Activated CD4-positive, alpha-beta T cell treated with anti-CD3 and anti-CD28 coated beads for 48 hours (primary cell): ENCODE results near the gene ZBTB5.
A peak's percentile ranks its signal among the peaks of the same experiment; 100 is the strongest.
"Not testable (repeated sequence)": the region's sequence is repeated elsewhere in the genome, so short reads cannot be mapped to it uniquely, and the experiment has no call there.

Source experiments
- DNase-seq: peaks from one replicate; pipeline ENCODE4 v3.0.0-alpha.2; 2020

Gene ZBTB5

DNA sequence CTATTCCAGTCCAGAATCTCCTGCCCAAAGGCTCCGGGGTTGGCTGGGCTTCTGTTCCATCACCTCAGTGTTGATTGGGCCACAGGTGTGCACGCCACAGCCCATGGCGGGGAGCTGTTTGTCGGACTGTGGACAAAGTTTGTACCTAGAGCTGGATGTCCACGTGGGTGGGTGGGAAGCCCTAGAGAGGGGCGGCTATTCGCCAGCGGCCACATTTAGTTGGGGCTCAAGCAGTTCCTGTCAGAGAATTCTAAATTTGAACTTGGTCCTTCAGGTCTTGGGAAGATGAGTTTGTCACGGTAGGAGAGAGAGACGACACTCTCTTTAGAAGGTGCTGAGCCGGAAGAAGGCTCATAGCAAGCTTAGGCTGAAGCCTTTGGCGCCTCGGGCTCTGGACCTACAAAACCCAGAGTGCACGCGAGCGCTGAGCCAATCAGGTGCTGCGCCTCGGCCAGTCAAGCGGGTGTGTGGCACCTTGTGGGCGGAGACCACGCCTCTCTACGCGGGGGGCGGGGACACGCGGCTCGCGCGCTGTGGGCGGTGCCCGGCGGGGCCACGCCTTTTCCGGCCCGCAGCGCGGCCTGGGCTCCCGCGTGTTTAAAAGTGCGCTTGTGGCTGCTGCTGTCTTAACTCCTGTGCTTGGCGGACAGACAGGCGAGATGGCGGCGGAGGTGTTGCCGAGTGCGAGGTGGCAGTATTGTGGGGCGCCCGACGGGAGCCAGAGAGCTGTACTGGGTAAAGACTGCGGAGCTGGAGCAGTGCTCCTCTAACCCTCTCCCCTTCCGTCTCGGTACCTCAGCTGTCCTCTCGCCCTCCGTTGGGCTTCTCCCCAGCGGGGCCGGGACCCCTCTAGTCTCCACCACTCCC lies 20.4 kb upstream of the ZBTB5 start, which contains the start of gene POLR1E:
TSS of gene POLR1E (plus strand) at position 560 of the 867 bp plus-strand sequence. CDS start at position 660, 100 bp downstream.
- peak; percentile 97 for DNase-seq

DNA sequence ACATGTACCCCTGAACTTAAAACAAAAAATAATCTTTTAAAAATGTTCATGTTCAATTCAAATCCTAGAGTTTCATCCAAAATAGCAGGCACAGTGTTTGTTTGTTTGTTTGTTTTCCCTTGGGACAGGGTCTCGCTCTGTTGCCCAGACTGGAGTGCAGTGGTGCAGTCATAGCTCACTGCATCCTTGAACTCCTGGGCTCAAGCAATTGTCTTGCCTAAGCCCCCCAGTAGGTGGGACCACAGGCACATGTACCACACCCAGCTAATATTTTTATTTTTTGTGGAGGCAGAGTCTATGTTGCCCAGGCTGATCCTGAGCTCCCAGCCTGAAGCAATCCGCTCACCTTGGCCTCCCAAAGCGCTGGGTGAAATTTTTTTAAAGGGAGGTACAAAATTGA lies 15.5 kb upstream of the ZBTB5 start:
- DNase-seq = no peak

DNA sequence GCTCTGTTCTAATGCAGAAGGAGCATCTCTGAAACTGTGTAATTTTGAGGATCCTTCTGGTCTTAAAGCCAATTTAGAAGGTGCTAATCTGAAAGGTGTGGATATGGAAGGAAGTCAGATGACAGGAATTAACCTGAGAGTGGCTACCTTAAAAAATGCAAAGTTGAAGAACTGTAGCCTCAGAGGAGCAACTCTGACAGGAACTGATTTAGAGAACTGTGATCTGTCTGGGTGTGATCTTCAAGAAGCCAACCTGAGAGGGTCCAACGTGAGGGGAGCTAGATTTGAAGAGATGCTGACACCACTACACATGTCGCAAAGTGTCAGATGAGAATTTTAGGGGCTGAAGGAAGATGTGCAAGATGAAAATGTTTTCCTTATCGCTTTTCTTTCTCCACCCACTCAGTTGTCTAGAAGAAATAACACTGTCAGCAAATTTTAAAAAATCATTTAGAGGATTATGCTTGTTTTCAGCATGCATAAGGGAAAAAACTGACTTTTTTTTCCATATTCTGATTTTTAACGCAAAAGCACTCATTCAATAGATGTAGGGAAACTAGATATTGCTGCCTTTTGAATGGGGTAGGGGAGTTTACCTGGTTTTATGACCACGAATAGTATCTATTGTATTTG lies 12.9 kb upstream of the ZBTB5 start:
- DNase-seq = not testable (repeated sequence)

DNA sequence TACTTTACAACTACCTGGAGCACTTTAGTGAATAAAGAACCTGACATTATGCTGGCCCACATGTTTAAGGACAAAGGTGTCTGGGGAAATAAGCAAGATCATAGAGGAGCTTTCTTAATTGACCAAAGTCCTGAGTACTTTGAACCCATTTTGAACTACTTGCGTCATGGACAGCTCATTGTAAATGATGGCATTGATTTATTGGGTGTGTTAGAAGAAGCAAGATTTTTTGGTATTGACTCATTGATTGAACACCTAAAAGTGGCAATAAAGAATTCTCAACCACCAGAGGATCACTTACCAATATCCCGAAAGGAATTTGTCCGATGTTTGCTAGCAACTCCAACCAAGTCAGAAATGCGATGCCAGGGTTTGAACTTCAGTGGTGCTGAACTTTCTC lies 12.2 kb upstream of the ZBTB5 start:
- DNase-seq = not testable (repeated sequence)

DNA sequence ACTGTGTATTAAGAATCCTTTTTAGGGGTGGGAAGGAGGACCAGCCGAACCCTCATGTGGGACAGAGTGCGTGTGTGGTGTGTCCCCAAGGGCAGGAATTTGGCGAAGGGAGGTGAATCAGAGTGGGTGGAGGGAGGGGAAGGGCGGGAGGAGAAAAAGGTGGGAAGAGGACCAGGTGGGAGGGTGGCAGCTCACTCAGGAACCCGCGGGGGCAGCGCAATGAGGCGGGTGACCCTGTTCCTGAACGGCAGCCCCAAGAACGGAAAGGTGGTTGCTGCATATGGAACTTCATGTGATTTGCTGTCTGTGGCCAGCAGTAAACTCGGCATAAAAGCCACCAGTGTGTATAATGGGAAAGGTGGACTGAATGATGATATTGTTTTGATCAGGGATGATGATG lies 11.7 kb upstream of the ZBTB5 start:
- no peak for DNase-seq

DNA sequence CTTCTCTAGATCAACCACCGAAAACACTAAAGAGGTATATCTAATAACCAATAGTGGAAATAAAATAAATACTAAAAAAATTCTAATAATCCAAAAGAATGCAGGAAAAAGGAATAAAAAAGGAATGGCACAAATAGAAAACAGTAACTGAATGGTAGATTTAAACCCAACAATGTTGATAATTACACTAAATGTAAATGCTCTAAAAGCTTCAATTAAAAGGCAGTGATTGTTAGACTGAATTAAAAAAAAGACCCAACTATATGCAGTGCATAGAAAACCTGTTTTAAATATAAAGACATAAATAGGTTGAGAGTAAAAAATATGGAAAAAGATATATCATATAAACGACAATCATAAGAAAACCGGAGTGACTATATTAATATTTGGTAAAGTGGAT lies 9.2 kb upstream of the ZBTB5 start:
- no peak for DNase-seq

DNA sequence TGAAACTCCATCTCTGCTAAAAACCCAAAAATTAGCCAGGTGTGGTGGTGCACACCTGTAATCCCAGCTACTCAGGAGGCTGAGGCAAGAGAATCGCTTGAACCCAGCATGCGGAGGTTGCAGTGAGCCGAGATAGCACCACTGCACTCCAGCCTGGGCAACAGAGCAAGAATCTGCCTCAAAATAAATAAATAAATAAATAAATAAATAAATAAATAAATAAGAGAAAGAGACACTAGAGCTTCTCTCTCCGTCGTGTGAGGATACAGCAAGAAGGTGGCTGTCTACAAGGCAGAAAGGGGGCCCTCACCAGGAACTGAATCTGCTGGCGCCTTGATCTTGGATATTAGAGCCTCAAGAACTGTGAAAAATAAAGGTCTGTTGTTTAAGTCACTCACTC lies 8.7 kb upstream of the ZBTB5 start:
- not testable (repeated sequence) for DNase-seq

DNA sequence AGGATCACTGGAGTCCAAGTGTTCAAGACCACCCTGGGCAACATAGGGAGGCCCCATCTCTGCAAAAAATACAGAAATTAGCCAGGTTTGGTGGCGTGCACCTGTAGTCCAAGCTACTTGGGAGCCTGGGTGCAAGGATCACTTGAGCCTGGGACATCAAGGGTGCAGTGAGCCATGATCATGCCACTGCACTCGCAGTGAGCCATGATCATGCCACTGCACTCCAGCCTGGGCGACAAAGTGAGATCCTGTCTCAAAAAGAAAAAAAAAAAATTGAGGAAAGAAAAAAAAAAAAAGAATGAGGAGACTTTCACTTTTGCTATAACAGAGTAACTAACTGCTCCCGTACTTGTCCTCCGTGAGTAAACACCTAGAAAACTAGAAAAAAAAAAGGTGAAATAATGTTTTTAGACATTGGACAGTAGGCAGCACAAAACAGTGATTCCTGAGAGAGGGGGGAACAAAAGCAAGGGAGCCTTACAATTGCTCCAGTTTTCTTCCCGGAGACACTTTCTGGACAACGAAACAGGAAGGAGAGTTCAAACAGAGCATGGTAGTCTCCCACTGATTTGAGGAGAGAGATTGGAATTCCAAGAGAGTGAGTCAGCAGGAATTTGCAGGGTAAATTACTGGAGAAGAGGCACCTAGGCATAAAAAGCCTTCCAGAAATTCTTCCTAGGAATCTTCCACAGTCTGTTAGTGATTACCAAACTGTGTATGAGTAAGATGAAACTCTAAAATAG lies 6.9 kb upstream of the ZBTB5 start:
- DNase-seq = no peak

DNA sequence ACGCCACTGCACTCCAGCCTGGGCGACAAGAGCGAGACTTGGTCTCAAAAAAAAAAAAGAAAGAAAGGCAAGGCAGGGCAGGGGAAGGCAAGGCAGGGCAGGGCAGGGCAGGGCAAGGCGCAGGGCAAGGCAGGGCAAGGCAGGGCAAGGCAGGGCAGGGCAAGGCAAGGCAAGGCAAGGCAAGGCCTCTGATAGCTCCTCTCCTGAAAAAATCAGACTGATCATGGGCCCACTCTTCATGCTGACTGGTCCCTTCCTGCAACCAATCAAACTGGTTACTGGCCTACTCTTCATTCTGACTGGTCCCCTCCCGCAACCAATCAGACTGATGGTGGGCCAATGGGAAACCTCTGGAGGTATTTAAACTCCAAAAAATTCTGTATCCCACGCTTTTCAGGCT lies 3.4 kb upstream of the ZBTB5 start:
- DNase-seq = no peak

DNA sequence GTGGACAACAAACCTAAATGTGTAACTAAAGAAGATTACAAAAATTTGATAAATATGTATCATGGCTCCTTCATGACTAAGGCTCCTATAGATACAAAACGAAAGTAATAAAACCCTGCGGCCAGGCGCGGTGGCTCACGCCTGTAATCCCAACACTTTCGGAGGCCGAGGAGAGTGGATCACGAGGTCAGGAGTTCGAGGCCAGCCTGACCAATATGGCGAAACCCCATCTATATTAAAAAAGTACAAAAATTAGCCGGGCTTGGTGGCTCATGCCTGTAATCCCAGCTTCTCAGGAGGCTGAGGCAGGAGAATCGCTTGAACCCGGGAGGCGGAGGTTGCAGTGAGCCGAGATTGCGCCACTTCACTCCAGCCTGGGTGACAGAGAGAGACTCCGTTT lies 2.3 kb upstream of the ZBTB5 start:
- DNase-seq = not testable (repeated sequence)

DNA sequence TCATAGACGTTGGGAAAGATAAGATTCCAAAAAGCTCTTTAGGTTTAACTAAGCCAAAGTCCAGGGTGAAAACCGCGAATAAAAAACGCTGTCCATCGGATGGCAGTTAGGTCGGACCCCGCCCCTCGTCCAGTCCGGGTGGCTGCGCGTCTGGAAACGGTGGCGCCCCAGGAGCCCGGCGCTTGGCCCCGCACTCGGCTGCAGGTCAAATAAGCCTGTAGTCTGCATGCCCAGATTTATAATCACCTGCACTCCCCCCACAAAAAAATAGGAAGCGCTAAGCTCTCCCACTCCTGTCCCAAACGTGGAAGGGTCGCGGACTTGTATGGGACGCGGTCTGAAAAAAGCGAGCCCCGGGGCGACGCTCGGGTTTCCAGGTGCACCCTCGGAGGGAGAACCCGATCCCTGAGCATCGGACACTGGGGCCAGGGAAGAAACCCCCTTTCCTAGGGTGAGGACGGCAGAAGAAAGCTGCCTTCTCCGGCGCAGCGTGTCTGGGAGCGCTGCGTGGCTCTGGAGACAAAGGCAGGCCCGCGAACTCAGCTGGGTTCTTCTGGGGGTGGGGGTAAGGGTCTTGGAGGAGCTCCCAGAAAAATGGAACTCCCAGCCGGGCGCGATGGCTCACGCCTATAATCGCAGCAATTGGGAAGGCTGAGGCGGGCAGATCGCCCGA lies 923 bp upstream of the ZBTB5 start:
- peak; percentile 56 for DNase-seq

DNA sequence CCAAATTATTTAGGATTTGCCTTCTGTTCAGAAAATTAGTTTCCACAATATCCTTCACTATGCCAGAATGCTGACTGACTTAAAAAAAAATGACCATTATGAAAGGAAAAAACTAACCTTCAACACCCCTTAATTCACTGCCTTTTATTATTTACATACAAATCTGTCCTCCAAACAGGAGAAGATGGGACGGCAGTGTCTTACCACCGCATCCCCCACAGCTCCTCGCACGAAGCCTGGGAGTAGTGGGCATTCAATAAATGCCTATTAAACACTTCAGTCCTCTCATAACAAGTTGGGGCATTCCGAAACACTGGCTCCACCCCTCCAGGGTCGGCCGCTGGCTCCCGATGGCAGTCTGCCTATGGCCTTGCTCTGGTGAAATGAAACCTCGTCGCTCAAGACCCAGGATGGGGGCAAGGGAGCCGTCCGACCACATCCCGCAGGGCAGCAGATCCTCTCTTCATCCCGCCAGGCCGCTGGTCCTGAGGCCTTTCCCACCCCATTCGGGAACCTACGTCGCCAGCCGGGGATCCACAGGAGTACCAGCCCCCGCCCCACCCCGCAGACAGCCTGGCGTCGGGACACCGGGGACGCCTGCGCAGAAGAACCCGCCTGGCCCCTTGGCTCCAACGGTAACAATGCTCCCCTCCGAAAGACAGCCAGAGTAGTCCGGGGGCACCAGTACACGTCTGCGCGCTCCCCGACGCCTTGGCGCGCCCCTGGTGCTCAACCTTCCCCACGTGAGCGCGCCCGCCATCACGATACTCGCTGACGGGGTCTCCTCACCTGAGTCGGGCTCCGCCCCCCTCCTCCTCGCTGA lies 613 bp downstream of the ZBTB5 start:
- DNase-seq = peak; percentile 77

DNA sequence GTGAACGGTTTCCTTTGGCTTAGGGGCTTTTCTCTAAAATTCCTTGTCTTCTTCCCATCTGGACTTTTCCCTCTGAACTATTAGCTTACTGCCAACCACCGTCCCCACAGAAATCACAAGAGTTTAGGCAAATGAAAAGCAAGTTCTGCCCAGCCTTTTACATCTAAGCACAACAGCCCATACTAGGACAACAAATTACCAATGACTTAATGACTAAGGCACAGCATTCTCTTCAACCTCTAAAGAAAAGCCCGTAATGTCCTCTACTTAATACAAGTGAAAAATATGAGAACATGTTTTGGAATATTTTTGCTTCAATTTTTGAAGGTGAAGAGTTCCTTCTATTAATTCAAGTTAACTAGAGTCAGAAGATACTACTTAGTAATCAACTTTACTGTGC lies 1.2 kb downstream of the ZBTB5 start:
- no peak for DNase-seq

DNA sequence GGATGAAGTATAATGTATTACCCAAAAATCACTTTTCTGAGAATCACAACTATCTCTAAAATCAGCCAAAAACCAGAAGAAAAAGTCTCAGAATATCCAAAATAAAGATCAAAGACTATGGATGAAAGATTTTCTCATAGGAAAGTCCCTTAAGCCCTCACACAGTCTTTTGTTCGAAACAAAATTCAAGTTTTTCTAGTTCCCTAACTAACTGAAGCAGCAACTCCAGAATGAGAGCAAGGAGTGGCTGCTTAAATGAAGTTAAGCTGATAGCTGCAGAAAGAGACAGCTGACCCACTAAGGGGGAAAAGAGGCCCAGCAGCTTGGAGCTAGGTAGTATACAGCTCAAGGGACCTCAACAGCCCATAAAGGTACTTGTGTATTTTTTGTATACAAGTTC lies 8.4 kb downstream of the ZBTB5 start:
- no peak for DNase-seq

DNA sequence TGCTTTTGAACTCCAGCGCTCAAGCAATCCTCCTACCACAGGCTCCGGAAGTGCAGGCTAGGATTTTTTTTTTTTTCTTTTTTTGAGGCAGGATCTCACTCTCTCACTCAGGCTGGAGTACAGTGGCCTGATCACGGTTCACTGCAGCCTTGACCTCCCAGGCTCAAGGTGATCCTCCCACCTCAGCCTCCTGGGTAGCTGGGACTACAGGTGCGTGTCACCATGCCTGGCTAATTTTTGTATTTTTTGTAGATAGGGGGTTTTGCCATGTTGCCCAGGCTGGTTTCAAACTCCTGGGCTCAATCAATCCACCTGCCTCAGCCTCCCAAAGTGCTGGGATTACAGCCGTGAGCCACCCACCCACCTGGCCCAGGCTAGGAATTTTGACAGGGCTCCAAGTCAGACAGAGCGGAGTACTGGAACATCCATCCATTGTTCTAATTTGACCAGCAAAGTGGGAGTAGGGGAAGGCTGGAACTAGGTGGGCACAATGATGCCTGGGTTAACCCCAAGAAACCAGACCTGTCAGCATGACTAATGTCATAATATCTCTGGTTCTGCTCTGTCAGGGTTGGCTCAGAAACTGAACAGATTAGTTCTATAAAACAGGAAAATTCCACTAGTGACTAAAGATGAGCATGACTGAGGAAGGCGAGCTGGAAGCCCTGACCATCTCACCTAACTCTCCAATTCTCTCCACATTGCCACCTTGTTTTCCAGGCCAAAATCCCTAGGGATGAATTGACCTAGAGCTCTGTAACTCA lies 9.2 kb downstream of the ZBTB5 start:
- no peak for DNase-seq

DNA sequence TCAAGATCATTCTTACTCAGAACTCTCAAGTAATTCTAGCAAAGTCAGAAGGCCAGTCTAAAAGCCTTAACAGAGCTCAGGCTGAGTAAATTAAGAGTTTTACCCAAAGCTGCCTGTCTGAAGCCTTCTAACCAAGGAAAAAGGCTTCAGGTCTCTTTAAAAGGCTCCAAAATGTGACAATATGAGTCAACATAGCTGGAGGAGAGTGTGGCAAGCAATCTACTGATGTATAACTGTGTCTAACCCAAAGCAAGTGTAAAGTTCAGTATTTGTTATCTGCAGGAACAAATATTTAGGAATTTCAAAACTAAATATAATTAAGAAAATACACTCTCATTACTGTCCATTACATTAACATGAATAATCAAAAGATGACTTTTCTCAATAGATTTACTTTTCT lies 11.0 kb downstream of the ZBTB5 start:
- DNase-seq = no peak

DNA sequence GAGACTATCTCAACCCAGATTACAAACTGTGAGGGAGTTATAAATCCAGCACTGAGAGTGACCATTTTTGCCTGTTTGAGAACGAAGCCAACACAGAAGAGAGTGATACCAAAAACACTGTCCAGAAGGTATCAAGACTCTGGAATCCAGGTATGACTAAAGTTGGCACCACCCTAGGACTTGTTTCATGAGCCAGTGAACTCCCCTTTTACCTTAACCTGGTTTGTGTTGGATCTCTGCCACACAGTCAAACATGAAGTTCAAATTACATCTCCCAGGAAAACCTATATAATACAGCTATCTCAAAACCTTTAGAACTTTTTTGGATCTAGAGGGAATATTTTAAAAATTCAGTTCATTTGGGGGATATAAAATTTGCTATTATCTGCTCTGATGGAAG lies 11.4 kb downstream of the ZBTB5 start:
- DNase-seq = no peak

DNA sequence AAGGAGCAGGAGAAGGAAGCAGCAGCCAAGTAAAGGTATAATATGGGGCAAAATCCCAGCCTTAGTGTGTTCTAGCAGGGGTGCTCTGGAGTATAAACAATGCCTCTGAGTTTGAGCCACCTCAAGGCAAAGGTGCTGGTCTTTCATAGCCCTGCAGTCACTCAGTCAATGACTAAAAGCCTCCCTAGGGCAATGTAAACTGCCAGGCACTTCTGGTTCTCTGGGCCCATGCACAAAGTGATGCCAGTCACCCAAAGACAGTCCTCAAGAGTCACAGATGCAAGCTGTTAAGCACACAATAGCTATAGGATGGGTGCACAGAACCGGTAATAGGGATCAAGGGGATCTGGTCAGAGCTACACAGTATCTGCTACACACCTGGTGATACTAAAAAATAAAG lies 12.6 kb downstream of the ZBTB5 start:
- no peak for DNase-seq

DNA sequence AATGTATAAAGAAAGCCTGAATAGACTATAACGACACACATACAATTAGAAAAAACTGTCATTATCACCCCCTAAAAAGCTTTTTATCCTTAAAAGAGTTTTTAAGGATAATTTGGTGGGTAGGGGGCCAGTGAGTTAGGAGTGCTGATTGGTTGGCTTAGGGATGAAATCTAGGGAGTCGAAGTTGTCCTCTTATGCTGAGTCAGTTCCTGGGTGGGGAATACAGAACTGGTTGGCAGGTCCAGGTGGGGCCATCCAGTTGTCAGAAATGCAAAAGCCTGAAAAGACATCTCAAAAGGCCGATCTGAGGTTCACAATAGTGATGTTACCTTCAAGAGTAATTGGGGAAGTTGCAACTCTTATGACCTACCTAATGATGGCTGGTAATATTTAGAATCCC lies 13.6 kb downstream of the ZBTB5 start:
- DNase-seq = no peak

DNA sequence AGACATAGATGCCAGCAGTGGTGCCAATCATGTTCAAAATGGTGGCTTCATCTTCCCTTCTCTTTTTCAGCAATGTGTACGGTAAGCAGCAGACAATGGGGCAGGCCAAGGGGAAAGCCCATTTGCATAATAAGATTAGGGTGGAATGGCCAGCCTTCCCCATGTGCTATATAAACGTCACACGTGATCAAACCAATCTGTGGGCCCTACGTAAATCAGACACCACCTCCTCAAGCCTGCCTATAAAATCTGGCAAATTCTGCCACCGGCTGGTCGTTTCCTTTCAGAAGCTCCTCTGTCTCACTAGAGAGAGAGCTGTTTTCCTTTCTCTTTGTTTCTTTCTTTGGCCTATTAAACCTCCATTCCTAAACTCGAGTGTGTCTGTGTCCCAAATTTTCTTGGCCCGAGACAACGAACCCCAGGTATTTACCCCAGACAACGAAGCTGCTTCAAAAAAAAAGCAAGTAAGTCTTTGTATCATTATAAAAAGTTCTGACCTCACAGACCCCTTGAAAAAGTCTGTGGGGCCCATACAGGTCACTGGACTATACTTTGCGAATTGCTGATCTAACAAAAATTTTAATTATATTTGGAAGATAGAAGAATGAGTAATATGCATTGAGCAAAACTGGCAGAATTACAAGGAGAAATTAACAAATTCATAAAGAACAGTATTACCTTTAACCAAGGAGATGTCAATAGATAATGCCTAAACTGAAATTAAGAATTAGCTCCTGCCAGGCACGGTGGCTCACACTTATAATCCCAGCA lies 15.2 kb downstream of the ZBTB5 start:
- no peak for DNase-seq

DNA sequence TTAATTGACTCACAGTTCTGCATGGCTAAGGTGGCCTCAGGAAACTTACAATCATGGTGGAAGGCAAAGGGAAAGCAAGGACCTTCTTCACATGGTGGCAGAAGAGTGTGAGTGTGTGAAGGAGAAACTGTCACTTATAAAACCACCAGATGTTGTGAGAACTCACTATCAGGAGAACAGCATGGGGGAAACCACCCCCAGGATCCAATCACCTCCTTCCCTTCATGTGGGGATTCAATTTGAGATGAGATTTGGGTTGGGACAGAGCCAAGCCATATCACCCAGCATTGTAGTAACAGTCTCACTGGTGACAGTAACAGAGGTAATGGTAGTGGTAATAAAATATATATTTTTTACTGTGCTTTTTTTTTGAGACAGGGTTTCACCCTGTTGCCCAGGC lies 18.1 kb downstream of the ZBTB5 start:
- no peak for DNase-seq
